ENCODE measurements around the gene PEA15. TPM values are rescaled to one million over a fixed set of nuclear protein-coding genes. Genes with fewer than 3 reads are reported as not detected.

PEA15 gene
- total RNA-seq, 1 experiment from 2014 or later: 44.0 TPM

DNA sequence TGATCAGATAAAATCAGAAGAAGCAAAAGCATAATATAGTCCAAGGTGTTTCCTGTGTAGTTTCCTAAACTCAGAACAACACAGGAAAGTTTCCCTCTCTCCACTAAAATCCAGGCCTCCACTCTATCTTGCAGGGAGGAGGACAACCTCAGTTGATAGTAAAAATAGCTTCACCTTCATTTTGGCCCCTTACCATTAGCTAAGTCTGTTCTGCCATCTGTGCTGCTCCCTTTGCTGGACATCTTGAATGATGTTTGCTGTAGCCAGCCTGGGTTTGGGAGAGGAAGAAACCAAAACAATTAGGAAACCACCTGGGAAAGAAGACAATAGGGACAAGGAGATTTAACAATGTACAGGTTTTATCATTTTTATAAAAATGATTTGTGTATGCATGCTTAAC lies 38.6 kb downstream of the PEA15 start:
- RAD21 ChIA-PET (ENCODE audit: low non-redundant PET in 1 of 2, low total read pairs in 2 of 2, uncharacterized antibody in 2 of 2, unreplicated experiment in 2 of 2): no interaction called here

DNA sequence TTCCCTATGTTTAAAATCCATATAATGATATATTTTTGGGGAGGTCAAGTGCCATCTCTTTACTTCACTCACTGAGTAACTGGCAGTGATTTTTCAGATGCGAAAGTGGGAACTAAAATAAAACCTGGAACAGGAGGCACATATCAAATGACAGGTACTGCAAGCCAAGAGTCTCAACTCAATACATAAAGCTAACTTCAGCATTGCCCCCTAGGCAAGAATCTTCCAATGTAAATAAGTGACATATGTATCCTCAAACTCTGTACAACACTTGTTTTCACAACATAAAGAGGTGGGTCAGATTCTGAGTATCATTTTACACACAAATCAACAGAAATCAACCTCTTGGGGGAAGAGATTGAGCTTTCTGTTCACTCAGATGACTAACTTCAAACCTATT lies 39.0 kb downstream of the PEA15 start:
- RAD21 ChIA-PET (ENCODE audit: low non-redundant PET in 1 of 2, low total read pairs in 2 of 2, uncharacterized antibody in 2 of 2, unreplicated experiment in 2 of 2): no interaction called here
- no peak overlapping the region for H3K27ac ChIP-seq (ENCODE audit: low read depth, low read length)
- no peaks in the 10 kb centered on the region for H4K20me1 ChIP-seq (ENCODE audit: insufficient read depth)
- H3K9ac ChIP-seq (ENCODE audit: low read length): no peak overlapping the region
- CTCF ChIA-PET: interaction anchor here (1.0 to 3.7 kb wide), 5 partner anchors 8 to 132 kb away, joined by 3 to 21 read pairs (median 4); no protein-coding TSS in a partner anchor
- no peak for DNase-seq (ENCODE audit: low read depth, low spot score)
- no peaks in the 10 kb centered on the region for H3K9me3 ChIP-seq (ENCODE audit: control insufficient read depth in 1 of 2, insufficient read depth in 1 of 2, low read depth in 1 of 2, low read length in 2 of 2)
- intact Hi-C loops (cut with micrococcal nuclease): no loop called here
- H3K4me2 ChIP-seq (ENCODE audit: low read length): no peak overlapping the region
- no peak for TF ChIP-seq SRF (IDR thresholded peaks at IDR 0.05; ENCODE audit: low read depth)
- POLR2A ChIA-PET: no interaction called here
- no peaks in the 10 kb centered on the region for H3K9me2 ChIP-seq (ENCODE audit: insufficient read depth)
- ATAC-seq: no peak
- H3K4me1 ChIP-seq (ENCODE audit: control insufficient read depth in 1 of 2, insufficient read depth in 2 of 2, low read length in 2 of 2): no peaks in the 10 kb centered on the region
- H3K4me3 ChIP-seq (replicated peaks in 1 of 2; ENCODE audit: low read depth in 1 of 2, low read length in 2 of 2): no peak overlapping the region
- peaks cover 49% of the 10 kb centered on the region for H3K79me2 ChIP-seq (ENCODE audit: insufficient read depth, low read length)
- no peaks in the 10 kb centered on the region for H3K27me3 ChIP-seq (ENCODE audit: insufficient read depth, low read length)
- H2AFZ ChIP-seq (ENCODE audit: low read depth, low read length, poor library complexity, severe bottlenecking): no peak overlapping the region
- peaks cover 5 to 14% of the 10 kb centered on the region in 2 experiments; a peak in 3 of 4 replicates for H3K36me3 ChIP-seq (ENCODE audit: control insufficient read depth in 1 of 2, insufficient read depth in 2 of 2, low read length in 2 of 2)
- BruUV-seq (replicated peaks): no TSS peak

More for the DNA sequence above, 38.6 kb downstream of the PEA15 start:
- intact Hi-C loops (cut with micrococcal nuclease): no loop called here
- H4K20me1 ChIP-seq (ENCODE audit: insufficient read depth): no peaks in the 10 kb centered on the region
- H3K9me3 ChIP-seq (ENCODE audit: control insufficient read depth in 1 of 2, insufficient read depth in 1 of 2, low read depth in 1 of 2, low read length in 2 of 2): no peaks in the 10 kb centered on the region
- TF ChIP-seq FOSL1 (IDR thresholded peaks at IDR 0.05; ENCODE audit: low read depth): no peak
- TF ChIP-seq POLR2A (IDR thresholded peaks at IDR 0.05; ENCODE audit: borderline replicate concordance, extremely low read depth, insufficient read depth, insufficient read length): no peak
- TF ChIP-seq ZFX (IDR thresholded peaks at IDR 0.05): no peak
- no peak for TF ChIP-seq TCF7L2 (IDR thresholded peaks at IDR 0.05; ENCODE audit: borderline replicate concordance, extremely low read depth, insufficient read depth, insufficient read length)
- no peak for TF ChIP-seq SRF (IDR thresholded peaks at IDR 0.05; ENCODE audit: low read depth)
- TF ChIP-seq YY1 (IDR thresholded peaks at IDR 0.05; ENCODE audit: extremely low read depth, insufficient replicate concordance, low read depth, low read length): no peak
- no peak for TF ChIP-seq SP1 (IDR thresholded peaks at IDR 0.05; ENCODE audit: low read depth)
- TF ChIP-seq POLR2AphosphoS5 (IDR thresholded peaks at IDR 0.05; ENCODE audit: low read depth, low read length): no peak
- TF ChIP-seq, protein P1, sequence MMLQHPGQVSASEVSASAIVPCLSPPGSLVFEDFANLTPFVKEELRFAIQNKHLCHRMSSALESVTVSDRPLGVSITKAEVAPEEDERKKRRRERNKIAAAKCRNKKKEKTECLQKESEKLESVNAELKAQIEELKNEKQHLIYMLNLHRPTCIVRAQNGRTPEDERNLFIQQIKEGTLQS (IDR thresholded peaks at IDR 0.05): no peak
- TF ChIP-seq CBX3 (IDR thresholded peaks at IDR 0.05; ENCODE audit: low read depth): no peak
- no peak overlapping the region for H3K4me2 ChIP-seq (ENCODE audit: low read length)
- no peak overlapping the region for H3K27ac ChIP-seq (ENCODE audit: low read depth, low read length)
- no peak overlapping the region for H2AFZ ChIP-seq (ENCODE audit: low read depth, low read length, poor library complexity, severe bottlenecking)
- H3K4me3 ChIP-seq (replicated peaks in 1 of 2; ENCODE audit: low read depth in 1 of 2, low read length in 2 of 2): no peak overlapping the region
- ChIA-PET CTCF (interaction anchor here (1.0 to 3.7 kb wide), 4 partner anchors 8 to 133 kb away, joined by 3 to 21 read pairs (median 6); no protein-coding TSS in a partner anchor), POLR2A (no interaction called here)
- ATAC-seq (no peak), DNase-seq (ENCODE audit: low read depth, low spot score) (no peak)
- H3K9ac ChIP-seq (ENCODE audit: low read length): no peak overlapping the region
- peaks cover 9 to 14% of the 10 kb centered on the region in 2 experiments; a peak in 3 of 4 replicates for H3K36me3 ChIP-seq (ENCODE audit: control insufficient read depth in 1 of 2, insufficient read depth in 2 of 2, low read length in 2 of 2)
- H3K27me3 ChIP-seq (ENCODE audit: insufficient read depth, low read length): no peaks in the 10 kb centered on the region
- no peaks in the 10 kb centered on the region for H3K4me1 ChIP-seq (ENCODE audit: control insufficient read depth in 1 of 2, insufficient read depth in 2 of 2, low read length in 2 of 2)
- no TSS peak for BruUV-seq (replicated peaks)
- peaks cover 46% of the 10 kb centered on the region for H3K79me2 ChIP-seq (ENCODE audit: insufficient read depth, low read length)
- H3K9me2 ChIP-seq (ENCODE audit: insufficient read depth): no peaks in the 10 kb centered on the region
